A172 (cell line): ENCODE measurements around the gene TNS1. TPM values are rescaled to one million over a fixed set of nuclear protein-coding genes. Genes with fewer than 3 reads are reported as not detected.

ENCODE experiments used
- DNase-seq: peaks from one replicate; pipeline ENCODE4 v3.0.0-alpha.2; 2015; ENCODE audit warnings: low spot score
- total RNA-seq: library from RNA; depleted of rRNA; stranded (reverse); fragments of >200 nt; shearing (Covaris generic); gene quantifications from 2 replicates; pipeline ENCODE4 v1.2.3, GENCODE V29; 2014

The TNS1 gene
- total RNA-seq, 1 experiment from 2014 or later: 1.6 TPM

DNA sequence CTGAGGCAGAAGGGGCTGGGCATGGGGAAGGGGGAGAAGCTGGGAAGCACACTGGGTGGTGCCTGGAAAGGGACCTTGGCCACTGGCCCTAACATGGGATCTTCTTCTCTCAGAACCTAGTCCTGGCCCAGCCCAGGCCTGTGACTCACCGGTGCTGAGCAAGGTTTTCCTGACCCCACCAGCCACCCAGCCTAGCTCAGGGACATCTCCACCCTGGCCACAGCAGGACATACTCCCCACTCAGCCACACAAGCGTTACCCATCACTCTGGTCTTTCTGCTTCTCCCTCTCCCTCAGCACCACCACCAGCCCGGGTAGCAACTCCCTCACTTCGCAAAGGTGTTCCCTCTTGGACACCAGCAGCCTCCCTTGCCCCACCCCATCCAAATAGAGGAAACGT lies 22.8 kb downstream of the TNS1 start:
- DNase-seq: no peak

DNA sequence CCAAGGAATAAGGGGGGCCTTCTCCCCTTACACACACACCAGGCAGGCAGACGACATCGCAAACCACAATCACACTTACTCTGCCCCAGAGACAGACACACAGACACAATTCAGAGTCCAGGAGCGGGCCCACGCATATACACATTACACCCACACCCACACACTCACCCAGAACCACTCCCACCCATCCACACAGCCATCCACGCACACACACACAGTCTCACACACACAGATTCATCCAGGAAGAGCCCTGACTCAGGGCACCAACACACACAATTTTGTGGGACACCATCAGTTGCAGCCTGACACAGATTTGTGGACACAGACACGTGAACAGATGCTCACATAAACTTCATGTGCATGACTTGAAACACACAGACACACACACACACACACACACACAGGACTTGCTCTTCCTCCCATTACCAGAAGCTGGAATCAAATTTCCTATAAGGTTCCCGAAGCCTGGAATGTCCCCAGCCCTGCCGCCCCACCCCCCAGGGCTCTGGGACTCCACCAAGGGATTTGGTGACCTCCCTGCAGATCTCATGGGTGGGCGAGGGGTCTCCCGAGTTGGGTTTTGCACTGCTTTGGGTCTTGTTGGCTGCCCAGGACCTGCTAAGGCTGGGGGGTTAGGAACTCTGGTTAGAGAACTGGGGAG lies 23.5 kb downstream of the TNS1 start:
- DNase-seq: no peak

- no peak for DNase-seq
Observed at GRCh38 chr2:217978536-217979150, 24.2 kb downstream of the TNS1 start.

DNA sequence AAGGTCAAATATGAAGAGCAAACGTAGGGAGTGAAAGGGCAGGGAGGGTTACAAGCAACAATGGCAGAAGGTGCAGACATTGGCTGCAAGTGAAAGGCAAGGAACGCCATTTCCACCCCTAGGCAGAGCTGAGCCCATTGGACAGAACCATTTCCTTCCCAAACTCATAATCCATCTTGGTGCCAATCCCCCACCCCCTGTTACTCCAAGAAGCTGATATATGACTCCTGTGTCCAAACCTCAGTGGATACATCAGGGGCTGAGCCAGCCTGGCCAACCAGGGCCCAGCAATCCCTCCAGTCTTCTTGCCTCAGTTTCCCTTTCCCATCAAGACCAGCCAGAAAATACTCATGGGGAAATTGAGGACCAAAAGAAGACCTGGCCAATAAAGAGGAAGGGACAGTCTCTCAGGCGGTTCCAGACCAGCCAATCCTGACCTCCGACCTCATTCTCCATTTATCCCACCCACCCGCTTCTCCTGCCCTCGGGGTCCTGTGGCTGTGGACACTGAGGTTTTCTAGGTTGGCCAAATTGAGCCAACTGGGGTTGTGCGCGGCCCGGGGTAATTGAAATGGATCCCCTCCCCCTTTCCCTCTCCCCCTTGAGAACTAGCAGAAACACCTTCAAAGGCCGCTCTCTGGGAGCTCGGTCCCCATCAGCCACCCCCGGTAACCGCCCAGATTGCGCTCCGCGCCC lies 24.8 kb downstream of the TNS1 start:
- DNase-seq: no peak

DNA sequence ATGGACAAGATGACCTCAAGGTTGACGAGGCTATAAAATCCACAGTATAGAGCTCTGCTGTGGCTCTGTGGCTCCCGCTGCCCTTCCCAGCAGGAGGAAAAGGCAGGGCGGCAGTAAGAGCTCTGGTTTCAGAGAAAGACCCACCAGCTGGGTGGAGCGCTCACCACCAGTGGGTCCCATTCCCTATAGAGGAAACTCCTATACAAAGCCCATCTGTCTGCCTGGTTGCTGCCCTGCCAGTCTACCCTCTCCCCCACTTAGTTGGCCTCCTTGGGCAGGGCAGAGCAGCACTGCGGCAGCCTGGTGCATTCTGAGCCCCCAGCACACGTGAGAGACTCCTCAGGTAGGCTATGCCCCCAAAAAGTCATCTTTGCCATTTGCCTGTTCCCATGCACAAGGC lies 26.5 kb downstream of the TNS1 start:
- no peak for DNase-seq

- DNase-seq: no peak
Observed at GRCh38 chr2:217975626-217976025, 27.2 kb downstream of the TNS1 start.

DNA sequence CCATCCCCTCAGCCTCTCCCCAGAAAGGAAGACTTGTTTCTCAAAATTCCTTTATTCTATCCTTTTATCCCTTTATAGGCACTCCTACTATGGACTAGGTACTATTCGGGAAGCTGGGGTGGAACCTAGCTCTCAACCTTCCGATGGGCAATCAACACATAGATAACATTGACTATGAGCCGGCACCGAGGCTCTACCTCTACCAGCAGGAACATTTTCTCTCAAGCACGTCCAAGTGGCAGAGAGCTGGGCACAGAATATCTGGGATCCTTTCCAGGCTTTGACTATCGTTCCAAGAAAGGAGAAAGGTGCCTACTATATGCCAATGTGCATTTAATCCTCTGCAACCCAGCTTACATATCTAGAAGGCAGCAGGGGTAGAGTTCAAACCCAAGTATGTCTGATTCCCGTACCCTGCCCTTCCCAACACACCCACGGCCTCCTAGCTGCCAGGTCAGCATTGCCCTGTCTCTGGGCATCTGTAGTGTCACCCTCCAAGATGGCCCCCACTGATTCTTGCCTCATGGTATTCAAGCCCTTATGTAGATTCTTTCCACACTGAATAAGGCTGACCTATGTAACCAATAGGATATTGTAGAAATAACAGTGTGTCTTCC lies 28.3 kb downstream of the TNS1 start:
- no peak for DNase-seq

DNA sequence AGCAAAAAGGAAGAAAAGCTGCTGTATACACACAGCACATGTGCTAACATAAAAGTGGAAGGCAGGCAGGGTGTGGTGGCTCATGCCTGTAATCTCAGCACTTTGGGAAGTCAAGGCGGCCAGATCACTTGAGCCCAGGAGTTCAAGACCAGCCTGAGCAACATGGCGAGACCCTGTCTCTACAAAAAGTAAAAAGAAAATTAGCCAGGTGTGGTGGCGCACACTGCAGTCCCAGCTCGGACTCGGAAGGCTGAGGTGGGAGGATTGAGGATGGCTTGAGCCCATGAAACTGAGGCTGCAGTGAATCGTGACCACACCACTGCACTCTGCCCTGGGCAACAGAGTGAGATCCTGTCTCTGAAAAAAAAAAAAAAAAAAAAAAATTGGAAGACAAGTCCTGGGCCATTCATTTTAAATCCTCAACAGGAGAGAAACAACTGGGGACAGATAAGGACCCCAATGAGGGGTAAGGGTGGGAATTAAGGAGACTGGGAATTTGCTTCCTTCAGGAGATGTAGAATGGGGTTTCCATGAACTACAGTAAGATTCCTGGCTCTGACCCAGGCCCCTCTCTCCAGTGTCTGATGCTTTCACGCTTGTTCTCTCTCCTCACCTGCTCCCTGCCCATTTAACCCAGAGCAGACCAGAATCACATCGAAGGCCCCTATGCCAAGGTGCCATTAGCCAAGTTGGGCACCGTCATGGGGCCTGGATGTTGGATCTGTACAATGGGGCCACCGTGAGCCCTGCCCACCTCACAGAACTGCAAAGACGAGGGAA lies 29.6 kb downstream of the TNS1 start:
- no peak for DNase-seq

- no peak for DNase-seq
Observed at GRCh38 chr2:217972490-217972889, 30.3 kb downstream of the TNS1 start.

DNA sequence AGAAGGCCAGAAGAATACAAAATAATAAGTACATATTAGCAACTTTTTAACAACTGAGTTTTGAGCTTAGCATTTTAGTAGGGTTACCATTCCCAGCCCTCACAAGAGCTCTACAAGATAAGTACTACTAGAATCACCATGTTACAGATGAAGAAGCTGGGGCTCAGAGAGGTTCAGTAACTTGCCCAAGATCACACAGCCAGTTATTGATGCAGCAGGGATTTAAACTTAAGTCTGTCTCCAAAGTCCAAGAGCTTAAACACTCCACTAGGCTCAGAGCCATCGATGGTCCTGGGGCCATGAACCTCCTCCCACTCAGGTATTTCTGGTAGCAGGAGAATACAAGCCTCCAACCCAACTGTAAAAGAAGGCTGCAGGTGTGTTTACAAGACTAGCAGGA lies 30.8 kb downstream of the TNS1 start:
- DNase-seq: no peak

GRCh38 chr2:217971166-217971565 lies 31.6 kb downstream of the TNS1 start:
- DNase-seq: no peak

DNA sequence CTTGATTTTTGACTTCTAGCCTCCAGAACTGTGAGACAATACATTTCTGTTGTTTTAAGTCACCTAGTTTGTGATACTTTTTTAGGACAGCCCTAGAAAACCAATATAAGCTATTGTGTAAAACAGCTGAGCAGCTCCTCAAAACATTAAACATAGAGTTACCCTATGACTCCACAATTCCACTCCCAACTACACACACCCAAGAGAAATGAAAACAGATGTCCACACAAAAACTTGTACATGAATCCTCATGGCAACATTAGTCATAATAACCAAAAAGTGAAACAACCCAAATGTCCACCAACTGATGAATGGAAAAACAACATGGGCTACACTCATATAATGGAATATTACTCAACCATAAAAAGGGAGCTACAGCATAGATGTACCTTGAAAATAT lies 32.6 kb downstream of the TNS1 start:
- no peak for DNase-seq

DNA sequence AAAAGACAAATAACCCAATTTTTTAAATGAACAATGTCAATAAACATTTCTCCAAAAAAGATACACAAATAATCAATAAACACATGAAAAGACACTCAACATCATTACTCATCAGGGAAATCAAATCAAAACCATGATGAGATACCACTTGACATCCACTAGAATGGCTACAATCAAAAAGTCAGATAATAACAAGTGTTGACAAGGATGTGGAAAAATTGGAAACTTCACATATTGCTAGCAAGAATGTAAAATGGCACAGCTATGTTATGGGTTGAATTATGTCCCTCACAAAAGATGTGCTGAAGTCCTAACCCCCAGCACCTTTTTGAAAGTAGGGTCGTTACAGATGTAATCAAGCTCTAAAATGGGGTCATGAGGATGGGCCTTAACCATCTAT lies 33.2 kb downstream of the TNS1 start:
- no peak for DNase-seq

- no peak for DNase-seq
Observed at GRCh38 chr2:217968023-217968422, 34.8 kb downstream of the TNS1 start.

GRCh38 chr2:217966423-217967070 lies 36.2 kb downstream of the TNS1 start:
- no peak for DNase-seq

DNA sequence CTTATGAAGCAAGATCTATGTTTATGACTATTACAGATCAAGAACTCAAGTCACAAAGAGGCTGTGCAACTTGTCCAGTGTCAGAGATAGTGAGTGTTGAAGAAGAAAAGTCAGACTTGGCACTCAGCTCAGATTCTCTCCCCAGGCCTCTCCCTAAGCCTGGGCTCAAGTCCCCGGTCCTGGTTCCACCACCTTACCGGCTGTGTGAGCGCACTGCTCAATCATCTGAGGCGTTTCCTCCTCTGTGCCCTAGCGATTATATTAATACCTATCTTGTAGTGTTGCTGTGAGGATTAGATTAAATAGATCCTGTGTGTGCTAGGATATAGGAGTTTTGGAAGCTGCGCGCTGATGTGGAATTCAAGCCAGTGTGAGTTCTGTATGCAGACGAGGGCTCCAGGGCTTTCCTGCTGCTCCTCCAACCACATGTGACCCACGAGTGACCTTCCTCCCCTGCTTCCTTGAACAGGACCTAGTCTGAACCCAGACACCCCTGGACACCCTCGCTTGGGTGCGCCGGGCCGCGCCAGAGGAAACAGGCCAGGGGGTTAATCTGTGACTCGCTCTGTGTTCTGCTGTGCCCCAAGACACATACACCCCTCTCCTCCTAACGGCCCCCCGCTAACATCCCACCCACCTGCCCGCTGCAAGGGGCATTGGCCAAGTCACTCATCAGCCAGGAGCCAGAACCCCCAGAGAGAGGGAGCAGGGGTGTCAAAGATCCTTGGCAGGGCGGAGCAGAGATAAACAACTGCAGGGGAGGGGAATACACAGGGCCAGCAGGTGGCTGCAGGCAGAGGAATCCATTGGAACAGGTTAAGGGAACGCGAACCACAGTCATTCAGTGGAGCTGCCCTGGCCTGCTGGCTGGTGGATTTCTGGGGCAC lies 38.3 kb downstream of the TNS1 start:
- DNase-seq: no peak

DNA sequence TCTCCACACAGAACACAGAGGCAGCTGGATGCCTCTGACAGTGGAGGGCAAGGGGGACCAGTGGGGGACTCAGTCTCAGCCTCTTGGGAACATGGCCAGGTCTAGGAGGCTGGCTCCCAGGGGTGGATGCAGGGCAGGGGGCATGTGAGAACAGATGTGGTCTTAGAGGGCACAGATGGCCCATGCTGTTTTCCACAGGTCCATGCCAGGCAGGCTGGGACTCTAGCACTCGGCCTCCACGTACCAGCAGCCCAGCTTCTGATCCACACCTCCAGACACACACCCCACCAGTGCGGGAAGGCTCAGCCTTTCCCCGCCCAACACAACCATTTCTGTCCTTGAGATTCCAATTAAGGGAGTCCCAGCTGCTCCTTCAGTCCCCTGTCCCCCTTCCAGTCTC lies 42.4 kb downstream of the TNS1 start:
- no peak for DNase-seq

DNA sequence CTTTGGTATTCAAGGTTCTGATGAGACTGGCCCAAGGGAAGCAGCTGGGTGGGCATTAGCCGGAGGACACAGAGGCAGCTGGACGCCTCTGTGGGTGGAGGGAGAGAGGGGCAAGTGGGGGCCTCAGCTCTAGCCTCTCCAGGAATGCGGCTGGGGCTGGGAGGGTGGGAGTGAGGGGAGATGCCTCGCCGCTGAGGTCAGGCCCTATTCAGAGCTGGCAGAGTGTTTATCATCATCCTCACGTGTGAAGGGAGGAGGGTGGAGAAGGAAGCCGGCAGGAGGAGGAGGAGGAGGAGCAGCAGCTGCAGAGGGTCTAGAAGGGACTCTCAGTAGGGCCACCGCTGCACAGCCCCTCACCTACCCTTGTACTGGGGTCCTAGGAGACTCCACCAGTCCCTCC lies 43.1 kb downstream of the TNS1 start:
- DNase-seq: no peak

DNA sequence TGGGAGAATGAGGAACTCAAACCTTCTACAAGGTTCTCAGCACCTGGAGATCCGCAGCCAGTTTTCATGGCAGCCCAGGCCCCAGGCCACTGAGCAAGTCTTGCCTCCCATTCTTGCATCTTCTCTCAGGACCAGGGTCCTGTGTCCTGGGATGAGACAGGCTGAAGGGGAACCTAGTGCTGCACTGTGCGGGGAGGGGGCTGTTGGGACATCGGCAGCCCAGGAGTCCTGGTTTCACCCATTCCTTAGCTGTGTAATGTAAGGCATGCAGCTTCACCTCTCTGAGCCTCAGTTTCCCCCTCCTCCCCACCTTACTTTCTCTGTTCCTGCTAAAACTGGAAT lies 43.9 kb downstream of the TNS1 start:
- no peak for DNase-seq

DNA sequence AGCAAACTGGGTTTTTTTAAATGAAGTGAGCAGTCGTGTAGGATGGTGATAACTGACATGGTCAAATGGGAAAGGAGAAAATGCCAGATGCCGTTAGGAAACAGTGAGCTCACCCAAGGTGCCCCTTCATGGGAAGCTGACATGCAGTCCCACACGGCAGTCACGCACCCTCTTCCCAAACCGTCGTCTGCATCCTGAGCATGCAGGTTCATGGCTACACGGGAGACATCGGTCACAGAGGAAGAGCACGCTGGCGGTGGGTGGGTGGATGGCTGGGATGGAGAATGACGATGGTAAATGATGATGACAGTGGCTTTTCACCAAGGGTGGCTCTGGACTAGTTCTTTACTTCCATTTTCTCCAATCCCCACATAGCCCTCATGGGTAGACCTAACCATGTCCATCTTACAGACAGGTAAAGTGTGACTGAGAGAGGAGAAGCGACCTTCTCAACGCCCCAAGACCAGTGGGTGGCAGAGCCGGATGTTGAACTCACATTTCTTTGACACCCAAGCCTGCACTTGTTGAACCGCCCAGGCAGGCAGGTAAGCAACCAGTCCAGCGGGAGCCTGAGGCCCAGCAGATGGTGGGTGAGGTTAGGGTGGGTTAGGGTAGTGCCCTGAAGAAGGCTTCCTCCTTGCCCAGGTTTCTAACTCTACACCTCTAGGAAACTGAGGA lies 44.5 kb downstream of the TNS1 start:
- no peak for DNase-seq
